AG09309 (cell line): ENCODE data around the gene GPR22.

Source experiments
- DNase-seq: peaks from one replicate; pipeline ENCODE4 v3.0.0-alpha.2; 2010; ENCODE audit warnings: low read depth
- H3K4me3 ChIP-seq: 2 replicates; pipeline ENCODE4 v1.5.1; 2011; ENCODE audit warnings: mild to moderate bottlenecking, low read depth, low read length, moderate library complexity; ENCODE audit not compliant: control insufficient read depth
- TF ChIP-seq, protein P1 (sequence below): IDR thresholded peaks from 2 replicates; pipeline ENCODE4 v1.5.1; 2011; ENCODE audit warnings: mild to moderate bottlenecking, low read depth, low read length, inconsistent platforms; ENCODE audit not compliant: insufficient read depth, control insufficient read depth; ENCODE audit errors: missing control alignments

GPR22 gene, protein sequence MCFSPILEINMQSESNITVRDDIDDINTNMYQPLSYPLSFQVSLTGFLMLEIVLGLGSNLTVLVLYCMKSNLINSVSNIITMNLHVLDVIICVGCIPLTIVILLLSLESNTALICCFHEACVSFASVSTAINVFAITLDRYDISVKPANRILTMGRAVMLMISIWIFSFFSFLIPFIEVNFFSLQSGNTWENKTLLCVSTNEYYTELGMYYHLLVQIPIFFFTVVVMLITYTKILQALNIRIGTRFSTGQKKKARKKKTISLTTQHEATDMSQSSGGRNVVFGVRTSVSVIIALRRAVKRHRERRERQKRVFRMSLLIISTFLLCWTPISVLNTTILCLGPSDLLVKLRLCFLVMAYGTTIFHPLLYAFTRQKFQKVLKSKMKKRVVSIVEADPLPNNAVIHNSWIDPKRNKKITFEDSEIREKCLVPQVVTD

GRCh38 chr7:107469929-107470328 lies at the start of gene GPR22:
GPR22 (plus strand) TSS chr7:107470057; CDS start chr7:107474061, 4,004 bp downstream.
- H3K4me3 ChIP-seq: no peak within 1 kb of the TSS
- TF ChIP-seq, protein P1, sequence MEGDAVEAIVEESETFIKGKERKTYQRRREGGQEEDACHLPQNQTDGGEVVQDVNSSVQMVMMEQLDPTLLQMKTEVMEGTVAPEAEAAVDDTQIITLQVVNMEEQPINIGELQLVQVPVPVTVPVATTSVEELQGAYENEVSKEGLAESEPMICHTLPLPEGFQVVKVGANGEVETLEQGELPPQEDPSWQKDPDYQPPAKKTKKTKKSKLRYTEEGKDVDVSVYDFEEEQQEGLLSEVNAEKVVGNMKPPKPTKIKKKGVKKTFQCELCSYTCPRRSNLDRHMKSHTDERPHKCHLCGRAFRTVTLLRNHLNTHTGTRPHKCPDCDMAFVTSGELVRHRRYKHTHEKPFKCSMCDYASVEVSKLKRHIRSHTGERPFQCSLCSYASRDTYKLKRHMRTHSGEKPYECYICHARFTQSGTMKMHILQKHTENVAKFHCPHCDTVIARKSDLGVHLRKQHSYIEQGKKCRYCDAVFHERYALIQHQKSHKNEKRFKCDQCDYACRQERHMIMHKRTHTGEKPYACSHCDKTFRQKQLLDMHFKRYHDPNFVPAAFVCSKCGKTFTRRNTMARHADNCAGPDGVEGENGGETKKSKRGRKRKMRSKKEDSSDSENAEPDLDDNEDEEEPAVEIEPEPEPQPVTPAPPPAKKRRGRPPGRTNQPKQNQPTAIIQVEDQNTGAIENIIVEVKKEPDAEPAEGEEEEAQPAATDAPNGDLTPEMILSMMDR: no peak
- no peak for DNase-seq

- no peak overlapping the region for H3K4me3 ChIP-seq
- DNase-seq: no peak
- TF ChIP-seq, protein P1: no peak
Measured at GRCh38 chr7:107427462-107427861, 42.4 kb upstream of the GPR22 start.

GRCh38 chr7:107428642-107429041 lies 41.2 kb upstream of the GPR22 start:
- DNase-seq: no peak
- H3K4me3 ChIP-seq: no peak overlapping the region
- TF ChIP-seq, protein P1: no peak

DNA sequence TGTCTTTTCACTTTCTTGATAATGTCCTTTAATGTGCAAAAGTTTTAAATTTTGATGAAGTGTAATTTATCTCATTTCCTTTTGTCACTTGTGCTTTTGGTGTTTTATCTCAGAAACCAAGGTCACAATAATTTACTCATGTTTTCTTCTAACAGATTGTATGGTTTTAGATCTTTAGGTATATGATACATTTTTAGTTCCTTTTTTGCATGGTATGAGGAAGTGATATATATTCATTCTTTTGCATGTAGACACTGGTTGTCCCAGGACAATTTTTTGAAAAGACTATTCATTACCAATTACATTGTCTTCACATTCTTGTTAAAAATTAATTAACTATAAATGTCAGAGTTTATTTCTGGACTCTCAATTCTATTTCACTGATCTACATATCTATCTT lies 39.8 kb upstream of the GPR22 start:
- TF ChIP-seq, protein P1: no peak
- no peak for DNase-seq
- no peak overlapping the region for H3K4me3 ChIP-seq

DNA sequence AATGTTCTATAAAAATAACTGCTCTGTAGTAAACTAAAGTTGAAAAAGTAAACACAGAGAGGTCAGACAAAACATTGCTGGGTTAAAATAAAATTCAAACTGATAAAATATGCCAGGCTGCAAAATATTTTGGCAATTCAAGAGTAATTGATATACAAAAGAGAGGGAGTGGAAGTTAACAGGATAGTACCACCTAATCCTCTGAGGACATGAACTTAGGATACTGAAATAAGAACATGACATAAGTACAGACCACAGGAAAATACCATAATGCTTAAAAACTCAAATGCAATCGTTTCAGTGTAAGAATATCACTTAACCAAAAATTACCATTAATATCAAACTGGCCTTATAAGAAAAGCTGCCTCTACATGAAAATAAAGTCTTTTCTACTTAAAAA lies 37.6 kb upstream of the GPR22 start:
- no peak for DNase-seq
- TF ChIP-seq, protein P1: no peak
- H3K4me3 ChIP-seq: no peak overlapping the region

- H3K4me3 ChIP-seq: no peak overlapping the region
- TF ChIP-seq, protein P1: no peak
- no peak for DNase-seq
Measured at GRCh38 chr7:107435749-107436148, 34.1 kb upstream of the GPR22 start.
